ENCODE results near the gene KLHL25. TPM values are rescaled to one million over a fixed set of nuclear protein-coding genes. Genes with fewer than 3 reads are reported as not detected.
A peak's percentile ranks its signal among the peaks of the same experiment; 100 is the strongest.

Gene KLHL25
- total RNA-seq, 1 experiment from 2014 or later: 16.0 TPM

DNA sequence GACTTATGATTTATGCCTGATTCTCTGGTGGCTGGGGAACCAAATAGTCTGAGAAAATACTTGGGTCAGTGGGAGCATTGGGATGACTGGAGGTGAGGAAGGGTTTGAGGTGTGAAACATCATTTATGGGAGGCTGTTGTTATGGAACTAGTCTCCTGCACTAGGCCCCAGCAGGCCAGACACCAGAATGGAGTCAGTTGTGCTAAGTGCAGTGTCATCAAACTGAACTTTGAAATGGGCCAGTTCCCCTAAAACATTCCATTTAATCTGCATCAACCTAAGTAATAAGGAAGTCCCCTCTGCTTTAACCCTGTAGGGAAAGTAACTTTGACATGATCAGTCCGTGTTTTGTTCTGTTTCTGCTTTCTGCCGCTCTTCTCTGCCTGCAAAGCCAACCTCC is 44.9 kb upstream of the KLHL25 start:
- H3K4me3 Mint-ChIP-seq (ENCODE audit: low read depth, unreplicated experiment): peak overlapping the region; percentile 57
- H3K27me3 Mint-ChIP-seq (ENCODE audit: unreplicated experiment): peaks cover 14% of the 10 kb centered on the region
- no peaks in the 10 kb centered on the region for H3K36me3 Mint-ChIP-seq (ENCODE audit: insufficient read depth, unreplicated experiment)
- BruUV-seq (replicated peaks): no TSS peak
- TF ChIP-seq, protein P1, sequence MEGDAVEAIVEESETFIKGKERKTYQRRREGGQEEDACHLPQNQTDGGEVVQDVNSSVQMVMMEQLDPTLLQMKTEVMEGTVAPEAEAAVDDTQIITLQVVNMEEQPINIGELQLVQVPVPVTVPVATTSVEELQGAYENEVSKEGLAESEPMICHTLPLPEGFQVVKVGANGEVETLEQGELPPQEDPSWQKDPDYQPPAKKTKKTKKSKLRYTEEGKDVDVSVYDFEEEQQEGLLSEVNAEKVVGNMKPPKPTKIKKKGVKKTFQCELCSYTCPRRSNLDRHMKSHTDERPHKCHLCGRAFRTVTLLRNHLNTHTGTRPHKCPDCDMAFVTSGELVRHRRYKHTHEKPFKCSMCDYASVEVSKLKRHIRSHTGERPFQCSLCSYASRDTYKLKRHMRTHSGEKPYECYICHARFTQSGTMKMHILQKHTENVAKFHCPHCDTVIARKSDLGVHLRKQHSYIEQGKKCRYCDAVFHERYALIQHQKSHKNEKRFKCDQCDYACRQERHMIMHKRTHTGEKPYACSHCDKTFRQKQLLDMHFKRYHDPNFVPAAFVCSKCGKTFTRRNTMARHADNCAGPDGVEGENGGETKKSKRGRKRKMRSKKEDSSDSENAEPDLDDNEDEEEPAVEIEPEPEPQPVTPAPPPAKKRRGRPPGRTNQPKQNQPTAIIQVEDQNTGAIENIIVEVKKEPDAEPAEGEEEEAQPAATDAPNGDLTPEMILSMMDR (IDR thresholded peaks at IDR 0.05; ENCODE audit: unreplicated experiment): no peak
- DNase-seq: no peak
- CTCF ChIA-PET: interaction anchor here (0.6 to 2.1 kb wide), 3 partner anchors 9 to 172 kb away, joined by 5 to 26 read pairs (median 9); no protein-coding TSS in a partner anchor
- H3K9me3 Mint-ChIP-seq (ENCODE audit: low read depth, unreplicated experiment): no peaks in the 10 kb centered on the region
- no peak overlapping the region for H3K27ac Mint-ChIP-seq (ENCODE audit: unreplicated experiment)
- intact Hi-C loops (cut with micrococcal nuclease; ENCODE audit: unreplicated experiment): loop anchor here (1.0 to 10.0 kb wide), 4 partner anchors 34 to 542 kb away; no protein-coding TSS in a partner anchor
- peaks cover 31% of the 10 kb centered on the region for H3K4me1 Mint-ChIP-seq (ENCODE audit: low read depth, unreplicated experiment)

DNA sequence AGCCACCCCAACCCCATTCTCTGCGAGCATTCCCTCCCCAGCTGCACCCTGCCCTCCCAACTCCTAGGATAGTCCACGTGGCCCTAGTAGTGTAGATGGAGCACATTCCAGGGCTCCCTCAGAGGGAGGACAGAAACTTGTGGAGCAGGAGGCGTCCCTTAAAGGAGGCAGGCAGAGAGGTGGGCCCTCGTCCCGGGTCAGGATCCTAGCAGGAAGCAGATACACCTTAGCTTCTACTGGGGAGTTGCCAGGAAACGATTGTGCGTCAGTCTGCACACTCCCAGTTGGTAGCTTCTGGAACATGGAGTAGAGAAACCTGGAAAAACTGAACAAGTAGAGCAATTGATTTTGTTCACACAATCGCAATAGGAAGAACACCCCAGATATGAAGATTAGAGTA is 43.9 kb upstream of the KLHL25 start:
- Mint-ChIP-seq H3K36me3 (ENCODE audit: insufficient read depth, unreplicated experiment) (no peaks in the 10 kb centered on the region), H3K27ac (ENCODE audit: unreplicated experiment) (no peak overlapping the region), H3K4me3 (ENCODE audit: low read depth, unreplicated experiment) (no peak overlapping the region), H3K9me3 (ENCODE audit: low read depth, unreplicated experiment) (no peaks in the 10 kb centered on the region), H3K27me3 (ENCODE audit: unreplicated experiment) (peaks cover 4% of the 10 kb centered on the region), H3K4me1 (ENCODE audit: low read depth, unreplicated experiment) (peaks cover 31% of the 10 kb centered on the region)
- CTCF ChIA-PET: interaction anchor here (2.0 kb wide), 1 partner anchor 38 kb away, joined by 11 read pairs; no protein-coding TSS in a partner anchor
- BruUV-seq (replicated peaks): no TSS peak
- peak; percentile 34 for DNase-seq
- TF ChIP-seq, protein P1 (IDR thresholded peaks at IDR 0.05; ENCODE audit: unreplicated experiment): no peak
- intact Hi-C loops (cut with micrococcal nuclease; ENCODE audit: unreplicated experiment): loop anchor here (5.0 to 10.0 kb wide), 2 partner anchors 354 to 541 kb away; no protein-coding TSS in a partner anchor

DNA sequence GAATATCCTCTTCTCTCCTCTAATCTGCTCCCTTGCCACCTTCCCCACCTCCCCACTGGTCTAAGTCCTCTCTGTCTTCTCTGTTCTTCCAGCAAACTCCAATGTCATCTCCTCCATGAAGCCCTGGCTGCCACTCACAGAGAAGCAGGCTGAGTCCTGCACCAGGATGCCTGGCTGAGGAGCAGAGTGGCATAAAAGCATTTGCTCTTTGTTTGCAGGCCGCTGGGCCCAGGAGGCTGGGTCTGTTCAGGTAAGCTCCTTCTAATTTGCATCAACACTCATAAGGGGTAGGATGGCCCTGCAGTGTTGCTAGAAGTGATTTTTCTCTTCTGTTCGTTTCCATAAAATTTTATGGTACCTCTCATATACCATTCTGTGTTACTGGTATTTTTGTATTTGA is 43.2 kb upstream of the KLHL25 start:
- intact Hi-C loops (cut with micrococcal nuclease; ENCODE audit: unreplicated experiment): loop anchor here (1.0 to 10.0 kb wide), 3 partner anchors 38 to 541 kb away; no protein-coding TSS in a partner anchor
- Mint-ChIP-seq H3K9me3 (ENCODE audit: low read depth, unreplicated experiment) (no peaks in the 10 kb centered on the region), H3K36me3 (ENCODE audit: insufficient read depth, unreplicated experiment) (no peaks in the 10 kb centered on the region), H3K4me3 (ENCODE audit: low read depth, unreplicated experiment) (no peak overlapping the region), H3K27me3 (ENCODE audit: unreplicated experiment) (no peaks in the 10 kb centered on the region), H3K4me1 (ENCODE audit: low read depth, unreplicated experiment) (peaks cover 31% of the 10 kb centered on the region), H3K27ac (ENCODE audit: unreplicated experiment) (no peak overlapping the region)
- DNase-seq: no peak
- CTCF ChIA-PET: interaction anchor here (1.3 to 2.0 kb wide), 2 partner anchors 37 to 43 kb away, joined by 4 to 11 read pairs; partner anchors contain the start of gene KLHL25
- TF ChIP-seq, protein P1 (IDR thresholded peaks at IDR 0.05; ENCODE audit: unreplicated experiment): no peak
- BruUV-seq (replicated peaks): no TSS peak

DNA sequence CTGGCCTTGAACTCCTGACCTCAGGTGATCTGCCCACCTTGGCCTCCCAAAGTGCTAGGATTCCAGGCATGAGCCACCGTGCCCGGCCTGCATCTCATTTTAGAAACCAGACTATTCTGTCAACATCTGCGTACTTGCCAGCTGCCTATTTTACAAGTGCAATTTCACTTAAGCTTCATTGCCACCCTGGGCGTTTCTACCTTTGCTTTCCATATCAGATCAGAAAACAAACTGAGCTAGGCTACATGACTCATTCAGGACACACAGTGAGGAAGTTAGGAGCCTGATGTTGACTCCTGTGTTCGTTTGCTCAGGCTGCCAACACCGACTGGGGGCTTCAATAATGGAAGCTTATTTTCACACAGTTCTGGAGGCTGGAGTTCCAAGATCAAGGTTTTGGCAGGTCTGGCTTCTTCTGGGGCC is 42.3 kb upstream of the KLHL25 start:
- peak; percentile 46 for DNase-seq
- Mint-ChIP-seq H3K9me3 (ENCODE audit: low read depth, unreplicated experiment) (no peaks in the 10 kb centered on the region), H3K36me3 (ENCODE audit: insufficient read depth, unreplicated experiment) (no peaks in the 10 kb centered on the region), H3K27me3 (ENCODE audit: unreplicated experiment) (no peaks in the 10 kb centered on the region), H3K27ac (ENCODE audit: unreplicated experiment) (peak overlapping the region; percentile 11), H3K4me1 (ENCODE audit: low read depth, unreplicated experiment) (peaks cover 31% of the 10 kb centered on the region), H3K4me3 (ENCODE audit: low read depth, unreplicated experiment) (no peak overlapping the region)
- BruUV-seq (replicated peaks): no TSS peak
- CTCF ChIA-PET: interaction anchor here (0.6 to 2.0 kb wide), 6 partner anchors 36 to 541 kb away, joined by 3 to 11 read pairs (median 4); partner anchors contain the start of gene KLHL25
- intact Hi-C loops (cut with micrococcal nuclease; ENCODE audit: unreplicated experiment): loop anchor here (1.0 to 10.0 kb wide), 3 partner anchors 37 to 540 kb away; no protein-coding TSS in a partner anchor
- TF ChIP-seq, protein P1 (IDR thresholded peaks at IDR 0.05; ENCODE audit: unreplicated experiment): no peak
